ENCODE data around the gene PNO1. TPM values are rescaled to one million over a fixed set of nuclear protein-coding genes. Genes with fewer than 3 reads are reported as not detected.

Gene PNO1
- total RNA-seq, 1 donor from 2014 or later: 14.2 TPM

DNA sequence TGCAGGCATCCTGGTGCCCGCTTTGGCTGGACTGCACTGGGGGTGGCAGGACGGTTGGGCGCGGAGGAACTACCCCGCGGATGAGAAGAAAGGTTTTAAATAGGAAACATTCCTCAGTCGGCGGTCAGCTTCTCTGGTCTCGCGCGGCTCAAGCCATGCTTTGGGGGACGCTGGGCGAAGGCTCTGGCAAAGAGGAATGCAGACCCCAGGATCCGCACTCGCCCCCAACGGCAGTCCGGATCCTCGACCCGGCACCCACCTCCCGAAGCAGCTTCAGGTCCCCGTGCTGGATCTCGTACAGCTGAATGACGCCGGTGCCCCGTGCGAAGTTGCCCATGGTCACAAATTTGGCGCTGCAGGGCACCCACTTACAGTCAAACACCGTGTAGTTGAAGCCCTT, 686 bp upstream of the PNO1 start:
- Mint-ChIP-seq H3K27me3 (ENCODE audit: low read depth) (no peaks in the 10 kb centered on the region), H3K4me3 (peak overlapping the region; percentile 92), H3K36me3 (peaks cover 16% of the 10 kb centered on the region), H3K27ac (peak overlapping the region; percentile 100), H3K9me3 (no peaks in the 10 kb centered on the region), H3K4me1 (peaks cover 25% of the 10 kb centered on the region)
- TF ChIP-seq, protein P1, sequence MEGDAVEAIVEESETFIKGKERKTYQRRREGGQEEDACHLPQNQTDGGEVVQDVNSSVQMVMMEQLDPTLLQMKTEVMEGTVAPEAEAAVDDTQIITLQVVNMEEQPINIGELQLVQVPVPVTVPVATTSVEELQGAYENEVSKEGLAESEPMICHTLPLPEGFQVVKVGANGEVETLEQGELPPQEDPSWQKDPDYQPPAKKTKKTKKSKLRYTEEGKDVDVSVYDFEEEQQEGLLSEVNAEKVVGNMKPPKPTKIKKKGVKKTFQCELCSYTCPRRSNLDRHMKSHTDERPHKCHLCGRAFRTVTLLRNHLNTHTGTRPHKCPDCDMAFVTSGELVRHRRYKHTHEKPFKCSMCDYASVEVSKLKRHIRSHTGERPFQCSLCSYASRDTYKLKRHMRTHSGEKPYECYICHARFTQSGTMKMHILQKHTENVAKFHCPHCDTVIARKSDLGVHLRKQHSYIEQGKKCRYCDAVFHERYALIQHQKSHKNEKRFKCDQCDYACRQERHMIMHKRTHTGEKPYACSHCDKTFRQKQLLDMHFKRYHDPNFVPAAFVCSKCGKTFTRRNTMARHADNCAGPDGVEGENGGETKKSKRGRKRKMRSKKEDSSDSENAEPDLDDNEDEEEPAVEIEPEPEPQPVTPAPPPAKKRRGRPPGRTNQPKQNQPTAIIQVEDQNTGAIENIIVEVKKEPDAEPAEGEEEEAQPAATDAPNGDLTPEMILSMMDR (IDR thresholded peaks at IDR 0.05; ENCODE audit: unreplicated experiment): no peak
- peak; percentile 22 to 59 for DNase-seq (ENCODE audit: low spot score in 2 of 2, unreplicated experiment in 2 of 2)

DNA sequence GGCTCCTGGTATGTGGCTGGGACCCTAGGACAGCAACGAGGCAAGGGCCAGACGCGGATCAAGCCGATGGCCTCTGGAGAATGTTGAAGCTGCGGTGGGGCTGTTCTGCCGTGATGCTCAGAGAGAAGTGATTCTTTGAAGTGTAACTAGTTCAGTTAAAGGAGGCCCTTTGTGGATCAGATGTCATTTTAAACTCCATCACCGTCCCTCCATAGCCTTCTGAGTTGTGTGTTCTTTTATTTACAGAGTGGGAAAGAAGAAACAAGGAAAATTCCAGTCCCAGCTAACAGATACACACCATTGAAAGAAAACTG, 403 bp downstream of the PNO1 start:
- H3K4me3 Mint-ChIP-seq: peak overlapping the region; percentile 92
- H3K36me3 Mint-ChIP-seq: peaks cover 19% of the 10 kb centered on the region
- H3K4me1 Mint-ChIP-seq: peaks cover 25% of the 10 kb centered on the region
- no peak for DNase-seq (ENCODE audit: low spot score in 2 of 2, unreplicated experiment in 2 of 2)
- TF ChIP-seq, protein P1 (IDR thresholded peaks at IDR 0.05; ENCODE audit: unreplicated experiment): no peak
- H3K27me3 Mint-ChIP-seq (ENCODE audit: low read depth): no peaks in the 10 kb centered on the region
- peak overlapping the region; percentile 100 for H3K27ac Mint-ChIP-seq
- no peaks in the 10 kb centered on the region for H3K9me3 Mint-ChIP-seq

DNA sequence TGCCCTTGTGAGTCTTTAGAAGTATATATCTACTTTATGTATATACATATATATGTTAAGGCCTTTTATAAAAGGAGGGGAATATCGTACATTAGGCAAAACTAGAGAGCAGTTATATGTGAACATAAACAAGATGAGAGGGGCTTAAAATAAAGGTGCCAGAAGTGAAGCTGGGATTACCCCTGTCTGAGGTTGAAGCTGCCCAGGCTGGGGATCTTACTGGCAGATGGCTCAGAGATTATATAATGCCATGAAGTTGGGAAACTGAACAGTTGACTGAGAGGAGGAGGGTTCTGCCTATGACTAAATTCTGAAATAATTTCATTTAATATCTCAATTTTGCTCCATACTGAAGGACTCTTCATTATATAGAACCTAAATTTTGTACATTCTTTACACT, 6.0 kb downstream of the PNO1 start:
- Mint-ChIP-seq H3K4me3 (no peak overlapping the region), H3K9me3 (no peaks in the 10 kb centered on the region), H3K4me1 (peaks cover 9% of the 10 kb centered on the region), H3K36me3 (peaks cover 42% of the 10 kb centered on the region), H3K27ac (no peak overlapping the region), H3K27me3 (ENCODE audit: low read depth) (no peaks in the 10 kb centered on the region)
- no peak for DNase-seq (ENCODE audit: low spot score in 2 of 2, unreplicated experiment in 2 of 2)
- TF ChIP-seq, protein P1 (IDR thresholded peaks at IDR 0.05; ENCODE audit: unreplicated experiment): no peak

DNA sequence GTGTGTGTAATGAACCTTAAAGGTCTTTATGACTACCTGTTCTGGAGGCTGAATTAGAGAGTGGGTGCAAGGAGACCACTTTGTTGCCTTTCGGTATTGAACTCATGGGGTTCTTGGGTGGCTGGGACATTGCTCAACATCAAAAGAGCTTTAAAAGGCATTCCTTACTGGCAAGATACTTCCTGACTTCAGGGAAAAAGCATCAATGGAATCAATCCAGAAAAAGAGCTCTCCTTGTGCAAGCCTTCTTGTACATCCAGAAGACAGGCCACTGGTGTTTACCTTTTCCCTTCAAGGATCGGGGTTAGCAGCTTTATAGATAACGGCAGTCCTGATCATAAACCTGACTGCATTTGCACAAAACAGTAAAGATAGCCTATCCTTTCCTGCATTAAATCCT, 9.5 kb downstream of the PNO1 start:
- H3K4me3 Mint-ChIP-seq: no peak overlapping the region
- H3K9me3 Mint-ChIP-seq: no peaks in the 10 kb centered on the region
- H3K4me1 Mint-ChIP-seq: no peaks in the 10 kb centered on the region
- TF ChIP-seq, protein P1 (IDR thresholded peaks at IDR 0.05; ENCODE audit: unreplicated experiment): no peak
- peaks cover 24% of the 10 kb centered on the region for H3K36me3 Mint-ChIP-seq
- no peak overlapping the region for H3K27ac Mint-ChIP-seq
- no peak for DNase-seq (ENCODE audit: low spot score in 2 of 2, unreplicated experiment in 2 of 2)
- H3K27me3 Mint-ChIP-seq (ENCODE audit: low read depth): no peaks in the 10 kb centered on the region

DNA sequence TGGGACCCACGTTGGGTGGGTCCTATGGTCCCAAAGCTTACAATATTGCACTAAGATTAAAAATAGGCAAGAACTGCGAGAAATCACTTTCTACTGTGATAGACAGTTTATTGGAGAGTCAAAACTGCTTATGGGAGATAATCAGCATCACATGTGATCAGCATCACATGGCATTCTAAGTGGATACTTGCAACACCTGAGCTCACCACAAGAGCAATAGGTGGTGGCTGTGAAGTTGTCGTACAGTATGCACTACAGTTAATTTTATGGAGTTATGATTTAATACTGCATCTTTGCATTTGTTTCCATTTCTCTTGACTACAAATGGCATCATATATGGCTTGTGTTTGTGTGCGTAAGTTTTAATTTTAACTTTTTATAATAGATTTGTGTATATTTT, 11.6 kb downstream of the PNO1 start:
- no peak overlapping the region for H3K27ac Mint-ChIP-seq
- H3K36me3 Mint-ChIP-seq: peaks cover 22% of the 10 kb centered on the region
- H3K4me3 Mint-ChIP-seq: no peak overlapping the region
- TF ChIP-seq, protein P1 (IDR thresholded peaks at IDR 0.05; ENCODE audit: unreplicated experiment): no peak
- no peaks in the 10 kb centered on the region for H3K4me1 Mint-ChIP-seq
- no peaks in the 10 kb centered on the region for H3K27me3 Mint-ChIP-seq (ENCODE audit: low read depth)
- no peak for DNase-seq (ENCODE audit: low spot score in 2 of 2, unreplicated experiment in 2 of 2)
- no peaks in the 10 kb centered on the region for H3K9me3 Mint-ChIP-seq

DNA sequence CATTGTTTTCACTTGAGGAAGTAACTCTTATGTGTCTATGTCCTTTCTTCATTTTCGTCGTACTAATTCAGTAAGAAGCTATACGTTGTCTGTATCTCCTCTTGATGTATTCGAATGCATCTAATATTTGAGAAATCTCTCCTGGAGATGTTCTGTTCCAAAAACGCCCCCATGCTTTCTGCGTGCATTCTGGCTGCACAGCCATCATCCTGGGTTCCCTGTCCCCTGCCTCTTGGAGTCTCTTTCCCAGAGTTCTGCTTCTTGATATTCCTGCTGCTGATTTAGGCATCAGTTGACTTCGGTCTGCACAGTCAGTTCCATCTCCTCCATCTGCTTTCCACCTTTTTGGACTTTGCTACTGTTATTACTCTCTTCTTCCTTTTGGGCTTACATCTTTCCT, 13.5 kb downstream of the PNO1 start:
- Mint-ChIP-seq H3K9me3 (no peaks in the 10 kb centered on the region), H3K27ac (no peak overlapping the region), H3K36me3 (peaks cover 23% of the 10 kb centered on the region), H3K4me1 (no peaks in the 10 kb centered on the region), H3K4me3 (no peak overlapping the region), H3K27me3 (ENCODE audit: low read depth) (no peaks in the 10 kb centered on the region)
- DNase-seq (ENCODE audit: low spot score in 2 of 2, unreplicated experiment in 2 of 2): no peak
- TF ChIP-seq, protein P1 (IDR thresholded peaks at IDR 0.05; ENCODE audit: unreplicated experiment): no peak
